BJ (cell line): ENCODE measurements around the gene ATP8B3. TPM values are rescaled to one million over a fixed set of nuclear protein-coding genes. Genes with fewer than 3 reads are reported as not detected.
"Not testable (repeated sequence)": the region's sequence is repeated elsewhere in the genome, so short reads cannot be mapped to it uniquely, and the experiment has no call there.

Source experiments
- CTCF ChIA-PET: fragments of 350-600 bp; formaldehyde crosslinking; extraction: SDS; loops from one replicate; lab custom pipeline; 2021; ENCODE audit warnings: antibody characterized with exemption, inconsistent platforms; lab: Yijun Ruan, JAX
- POLR2A ChIA-PET: fragments of 300-600 bp; sonication (Branson Sonifier 250); formaldehyde crosslinking; extraction: SDS; loops from one replicate; lab custom pipeline; 2021; ENCODE audit warnings: antibody characterized with exemption; lab: Charles Lee
- DNase-seq: peaks from one replicate; pipeline ENCODE4 v3.0.0-alpha.2; 2011; ENCODE audit warnings: low read depth
- H3K27me3 ChIP-seq: 2 replicates; pipeline ENCODE4 v1.6.0; 2011; ENCODE audit warnings: low read length; ENCODE audit not compliant: control insufficient read depth, insufficient read depth
- H3K36me3 ChIP-seq: 2 replicates; pipeline ENCODE4 v1.5.1; 2011; ENCODE audit warnings: low read length; ENCODE audit not compliant: control insufficient read depth, insufficient read depth
- H3K4me3 ChIP-seq: 2 replicates; pipeline ENCODE4 v1.5.1; 2011; ENCODE audit warnings: low read depth, mild to moderate bottlenecking, control low read depth, low read length
- polyA plus RNA-seq: library from polyadenylated mRNA; depleted of rRNA; stranded (reverse); fragments of >200 nt; gene quantifications from 2 replicates; pipeline ENCODE4 v1.2.3, GENCODE V29; 2011
- TF ChIP-seq, protein P1 (sequence below): IDR thresholded peaks from 2 replicates; pipeline ENCODE4 v1.5.1; 2011; ENCODE audit warnings: low read depth, mild to moderate bottlenecking, control low read depth, inconsistent platforms, low read length, moderate library complexity; ENCODE audit not compliant: insufficient read depth

The ATP8B3 gene
- polyA plus RNA-seq, 1 experiment, result 4.6 TPM

DNA sequence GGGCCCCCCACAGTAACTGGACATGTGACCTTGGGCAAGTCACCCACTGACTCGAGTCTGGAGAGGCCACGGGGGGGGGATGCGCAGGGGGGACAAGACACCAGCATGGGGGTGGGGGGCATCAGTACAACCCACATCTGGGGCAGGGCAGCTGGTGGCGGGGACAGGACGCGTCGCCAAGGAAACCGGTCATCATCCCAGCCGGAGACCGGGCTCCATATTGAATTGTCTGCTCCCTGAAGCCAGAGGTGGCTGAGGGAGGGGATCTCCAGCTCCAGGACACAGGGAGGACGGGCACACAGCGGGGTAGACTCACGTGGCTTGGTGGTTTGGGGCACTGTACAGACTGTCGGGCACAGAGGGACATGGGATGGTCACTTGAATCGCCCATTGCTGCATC lies 47.3 kb downstream of the ATP8B3 start:
- POLR2A ChIA-PET, result no interaction called here

GRCh38 chr19:1763648-1764639 lies 48.1 kb downstream of the ATP8B3 start:
- DNase-seq, result no peak
- CTCF ChIA-PET, result interaction anchor here (0.8 to 5.8 kb wide), 2 partner anchors 33 to 91 kb away, joined by 3 to 87 read pairs; no protein-coding TSS in a partner anchor
- Histone ChIP-seq H3K4me3 (no peak overlapping the region), H3K36me3 (no peaks in the 10 kb centered on the region), H3K27me3 (peaks cover 67% of the 10 kb centered on the region)
- TF ChIP-seq, protein P1, sequence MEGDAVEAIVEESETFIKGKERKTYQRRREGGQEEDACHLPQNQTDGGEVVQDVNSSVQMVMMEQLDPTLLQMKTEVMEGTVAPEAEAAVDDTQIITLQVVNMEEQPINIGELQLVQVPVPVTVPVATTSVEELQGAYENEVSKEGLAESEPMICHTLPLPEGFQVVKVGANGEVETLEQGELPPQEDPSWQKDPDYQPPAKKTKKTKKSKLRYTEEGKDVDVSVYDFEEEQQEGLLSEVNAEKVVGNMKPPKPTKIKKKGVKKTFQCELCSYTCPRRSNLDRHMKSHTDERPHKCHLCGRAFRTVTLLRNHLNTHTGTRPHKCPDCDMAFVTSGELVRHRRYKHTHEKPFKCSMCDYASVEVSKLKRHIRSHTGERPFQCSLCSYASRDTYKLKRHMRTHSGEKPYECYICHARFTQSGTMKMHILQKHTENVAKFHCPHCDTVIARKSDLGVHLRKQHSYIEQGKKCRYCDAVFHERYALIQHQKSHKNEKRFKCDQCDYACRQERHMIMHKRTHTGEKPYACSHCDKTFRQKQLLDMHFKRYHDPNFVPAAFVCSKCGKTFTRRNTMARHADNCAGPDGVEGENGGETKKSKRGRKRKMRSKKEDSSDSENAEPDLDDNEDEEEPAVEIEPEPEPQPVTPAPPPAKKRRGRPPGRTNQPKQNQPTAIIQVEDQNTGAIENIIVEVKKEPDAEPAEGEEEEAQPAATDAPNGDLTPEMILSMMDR, result no peak
- POLR2A ChIA-PET, result no interaction called here

More for the DNA sequence above, 47.3 kb downstream of the ATP8B3 start:
- CTCF ChIA-PET, result interaction anchor here (0.6 to 5.8 kb wide), 8 partner anchors 13 to 218 kb away, joined by 3 to 87 read pairs (median 4); no protein-coding TSS in a partner anchor
- H3K36me3 ChIP-seq, result no peaks in the 10 kb centered on the region
- peaks cover 59% of the 10 kb centered on the region for H3K27me3 ChIP-seq
- no peak for DNase-seq
- TF ChIP-seq, protein P1, result no peak
- H3K4me3 ChIP-seq, result no peak overlapping the region

GRCh38 chr19:1762243-1763117 lies 49.6 kb downstream of the ATP8B3 start:
- Histone ChIP-seq H3K36me3 (no peaks in the 10 kb centered on the region), H3K4me3 (no peak overlapping the region), H3K27me3 (peaks cover 72% of the 10 kb centered on the region)
- TF ChIP-seq, protein P1, result no peak
- CTCF ChIA-PET, result interaction anchor here (2.0 kb wide), 1 partner anchor 90 kb away, joined by 10 read pairs; no protein-coding TSS in a partner anchor
- DNase-seq, result no peak
- POLR2A ChIA-PET, result no interaction called here

- TF ChIP-seq, protein P1, result no peak
- Histone ChIP-seq H3K36me3 (no peaks in the 10 kb centered on the region), H3K4me3 (no peak overlapping the region), H3K27me3 (peaks cover 73% of the 10 kb centered on the region)
- ChIA-PET CTCF (interaction anchor here (1.2 to 2.0 kb wide), 2 partner anchors 89 to 207 kb away, joined by 3 to 10 read pairs; no protein-coding TSS in a partner anchor), POLR2A (no interaction called here)
- DNase-seq, result no peak
Observed at GRCh38 chr19:1761528-1762242, 50.4 kb downstream of the ATP8B3 start.

GRCh38 chr19:1760786-1761527 lies 51.1 kb downstream of the ATP8B3 start:
- DNase-seq, POLR2A ChIA-PET, H3K36me3 ChIP-seq, H3K4me3 ChIP-seq: not testable (repeated sequence)
- peaks cover 73% of the 10 kb centered on the region for H3K27me3 ChIP-seq
- CTCF ChIA-PET, result interaction anchor here (0.8 to 2.0 kb wide), 4 partner anchors 65 to 206 kb away, joined by 3 to 10 read pairs (median 4); no protein-coding TSS in a partner anchor
